Ascending aorta (tissue), 2 donors: ENCODE results near the gene DROSHA. TPM values are rescaled to one million over a fixed set of nuclear protein-coding genes. Genes with fewer than 3 reads are reported as not detected.

ENCODE experiments used
- DNase-seq, 2 donors: peaks; one replicate each; pipeline ENCODE4 v3.0.0-alpha.2; 2019; ENCODE audit warnings: low spot score in 2 of 2
- H3K27ac ChIP-seq, 2 donors: fragments of 200-600 bp; sonication (generic); one replicate each; pipeline ENCODE4 v1.5.1; 2016 to 2017; ENCODE audit warnings: mild to moderate bottlenecking in 1 of 2
- H3K27me3 ChIP-seq: fragments of 200-600 bp; sonication (generic); one replicate; pipeline ENCODE4 v1.5.1; 2017
- H3K36me3 ChIP-seq, 2 donors: fragments of 200-600 bp; sonication (generic); one replicate each; pipeline ENCODE4 v1.5.1; 2016
- H3K4me1 ChIP-seq, 2 donors: fragments of 200-600 bp; sonication (generic); one replicate each; pipeline ENCODE4 v1.5.1; 2016 to 2017; ENCODE audit warnings: mild to moderate bottlenecking in 1 of 2
- H3K4me3 ChIP-seq, 2 donors: fragments of 200-600 bp; sonication (generic); one replicate each; pipeline ENCODE4 v1.5.1; 2016 to 2017; ENCODE audit warnings: mild to moderate bottlenecking in 1 of 2
- H3K9me3 ChIP-seq, 2 donors: fragments of 200-600 bp; sonication (generic); one replicate each; pipeline ENCODE4 v1.5.1; 2016
- CTCF ChIP-seq, 3 experiments: fragments of 200-600 bp in 2 of 3; fragments of 450-650 bp in 1 of 3; sonication (generic) in 2 of 3; IDR thresholded peaks; one replicate each; pipeline ENCODE4 v1.5.1; 2016 to 2019; ENCODE audit warnings: antibody characterized with exemption in 3 of 3, mild to moderate bottlenecking in 1 of 3, moderate library complexity in 1 of 3
- intact Hi-C: fragments of 100-400 bp; cut with DNase I; formaldehyde crosslinking; loops from one replicate; pipeline ENCODE4 v1.15.1; 2023
- total RNA-seq: library from RNA; depleted of rRNA; stranded (reverse); fragments of >200 nt; gene quantifications from one replicate; pipeline ENCODE4 v1.1.0, GENCODE V29; 2016

Gene DROSHA
- total RNA-seq, 1 donor from 2014 or later = 54.9 TPM

DNA sequence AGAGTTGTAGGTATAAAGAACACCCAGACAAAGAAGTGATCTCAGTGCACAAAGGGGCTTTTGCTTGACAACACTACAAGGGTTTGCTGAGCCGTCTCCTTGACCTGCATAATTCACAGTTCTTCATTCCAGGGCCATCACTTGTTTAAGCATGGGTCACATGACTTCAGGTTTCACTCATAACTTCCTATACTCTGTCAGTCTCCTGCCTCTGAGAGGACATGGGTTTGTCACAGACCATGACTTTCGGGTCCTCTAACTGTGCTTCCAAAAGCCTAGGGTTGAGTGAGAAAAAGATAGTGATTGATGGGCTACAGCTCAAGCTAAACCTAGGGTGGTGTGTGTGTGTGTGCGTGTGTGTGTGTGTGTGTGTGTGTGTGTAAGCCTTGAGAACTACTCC, 172.1 kb downstream of the DROSHA start:
- no peak overlapping the region for H3K4me3 ChIP-seq
- no peak overlapping the region for H3K27ac ChIP-seq
- no peak for DNase-seq
- H3K9me3 ChIP-seq = no peaks in the 10 kb centered on the region
- H3K36me3 ChIP-seq = no peaks in the 10 kb centered on the region
- no peak for TF ChIP-seq CTCF (IDR thresholded peaks at IDR 0.05)
- H3K4me1 ChIP-seq = no peaks in the 10 kb centered on the region
- intact Hi-C loops = no loop called here
- no peaks in the 10 kb centered on the region for H3K27me3 ChIP-seq

- intact Hi-C loops = no loop called here
- Histone ChIP-seq H3K9me3 (no peaks in the 10 kb centered on the region), H3K27ac (no peak overlapping the region), H3K27me3 (no peaks in the 10 kb centered on the region), H3K36me3 (no peaks in the 10 kb centered on the region), H3K4me1 (no peaks in the 10 kb centered on the region), H3K4me3 (no peak overlapping the region)
- no peak for TF ChIP-seq CTCF (IDR thresholded peaks at IDR 0.05)
- DNase-seq = no peak
These were observed 174.9 kb downstream of the DROSHA start for GRCh38 chr5:31357038-31357437.

DNA sequence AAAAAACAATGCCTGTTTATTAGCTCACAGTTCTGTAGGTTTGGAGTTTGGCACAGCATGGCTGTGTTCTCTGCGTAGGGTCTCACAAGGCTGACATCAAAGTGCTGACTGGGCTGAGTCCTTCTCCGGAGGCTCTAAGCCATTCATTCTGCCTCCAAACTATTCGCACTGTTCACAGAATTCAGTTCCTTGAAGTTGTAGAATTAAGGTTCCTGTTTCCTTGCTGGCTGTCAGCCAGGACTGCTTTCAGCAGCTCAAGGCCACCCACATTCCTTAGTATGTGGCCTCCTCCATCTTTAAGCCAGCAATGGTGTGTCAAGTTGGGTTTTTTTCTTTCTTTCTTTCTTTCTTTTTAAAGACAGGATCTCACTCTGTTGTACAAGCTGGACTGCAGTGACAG, 176.6 kb downstream of the DROSHA start:
- Histone ChIP-seq H3K4me3 (no peak overlapping the region), H3K36me3 (no peaks in the 10 kb centered on the region), H3K27ac (no peak overlapping the region), H3K4me1 (no peaks in the 10 kb centered on the region), H3K9me3 (no peaks in the 10 kb centered on the region), H3K27me3 (no peaks in the 10 kb centered on the region)
- no peak for TF ChIP-seq CTCF (IDR thresholded peaks at IDR 0.05)
- no peak for DNase-seq
- intact Hi-C loops = no loop called here

Other genes starting within 250 kb of the DROSHA start
- 18.5 TPM for gene C5orf22, start 208 bp upstream of the DROSHA start, total RNA-seq
- 8.1 TPM for gene PDZD2, start 107.0 kb upstream of the DROSHA start, total RNA-seq